Measurements from ENCODE around the gene ADCY9.

Gene ADCY9

DNA sequence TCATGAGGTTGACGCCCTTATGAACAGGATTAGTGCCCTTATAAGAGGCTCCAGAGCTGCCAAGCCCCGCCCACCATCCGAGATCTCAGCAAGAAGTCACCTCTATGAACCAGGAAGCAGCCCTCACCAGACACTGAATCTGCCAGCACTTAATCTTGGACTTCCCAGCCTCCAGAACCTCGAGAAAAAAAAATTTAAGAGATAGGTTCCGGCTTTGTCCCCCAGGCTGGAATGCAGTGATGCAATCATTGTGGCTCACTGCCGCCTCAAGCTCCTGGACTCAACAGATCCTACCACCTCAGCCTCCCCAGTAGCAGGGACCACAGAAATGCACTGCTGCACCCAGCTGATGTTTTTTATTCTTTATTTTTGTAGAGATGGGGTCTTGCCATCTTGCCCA lies 22.5 kb upstream of the ADCY9 start:
- no peak for DNase-seq (ENCODE audit: low spot score)
- no peak for TF ChIP-seq CTCF (conservative IDR thresholded peaks at IDR 0.05; ENCODE audit: low read depth)
- ChIA-PET POLR2A (ENCODE audit: low non-redundant PET) (no interaction called here), CTCF (no interaction called here)
- no peak overlapping the region for H3K27ac ChIP-seq

DNA sequence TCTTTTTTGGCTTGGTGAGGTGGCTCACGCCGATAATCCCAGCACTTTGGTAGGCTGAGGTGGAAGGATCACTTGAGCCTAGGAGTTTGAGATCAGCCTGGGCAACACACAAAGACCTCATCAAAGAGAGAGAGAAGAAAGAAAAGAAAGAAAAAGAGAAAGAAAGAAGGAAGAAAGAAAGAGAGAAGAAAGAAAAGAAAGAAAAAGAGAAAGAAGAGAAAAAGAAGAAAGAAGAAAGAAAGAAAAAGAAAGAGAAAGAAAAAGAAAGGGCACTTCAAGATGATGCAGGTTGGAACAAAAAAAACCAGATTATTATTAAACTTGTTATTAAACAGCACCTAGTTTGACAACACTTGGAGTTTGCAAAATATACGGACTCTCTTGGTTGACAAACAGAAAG lies 21.2 kb upstream of the ADCY9 start:
- POLR2A ChIA-PET (ENCODE audit: low non-redundant PET), result no interaction called here
- CTCF ChIA-PET, result no interaction called here
- no peak overlapping the region for H3K27ac ChIP-seq
- DNase-seq (ENCODE audit: low spot score), result no peak
- TF ChIP-seq CTCF (conservative IDR thresholded peaks at IDR 0.05; ENCODE audit: low read depth), result no peak

DNA sequence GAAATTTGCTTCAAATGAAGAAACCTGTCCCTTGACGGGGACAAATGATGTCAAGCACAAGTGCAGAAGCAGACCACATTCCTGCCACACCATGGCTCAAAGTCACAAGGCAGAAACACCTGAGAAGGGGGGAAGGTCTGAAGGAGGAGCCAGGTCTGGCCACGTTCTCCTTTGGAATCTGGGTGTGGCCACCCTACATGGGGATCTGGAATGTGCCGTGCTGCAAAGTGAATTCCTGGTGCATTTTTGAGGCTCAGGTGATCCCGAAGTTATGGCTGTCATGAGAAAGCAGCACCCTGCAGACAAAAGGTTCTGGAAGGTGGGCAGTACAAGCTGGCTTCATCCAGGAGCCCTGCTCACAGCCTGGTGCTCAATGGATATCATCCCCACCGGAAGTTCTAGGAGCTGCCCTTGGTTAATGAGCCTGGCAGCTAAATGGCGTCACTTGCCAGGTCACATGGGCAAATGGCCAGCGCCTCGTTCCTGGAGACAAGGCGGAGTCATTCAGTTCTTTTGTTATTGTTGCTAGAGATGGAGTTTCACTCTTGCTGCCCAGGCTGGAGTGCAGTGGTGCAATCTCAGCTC lies 20.1 kb upstream of the ADCY9 start:
- DNase-seq (ENCODE audit: low spot score), result peak; percentile 94
- ChIA-PET POLR2A (ENCODE audit: low non-redundant PET) (interaction anchor here (1.0 kb wide), 1 partner anchor 47 kb away, joined by 3 read pairs; no protein-coding TSS in a partner anchor), CTCF (interaction anchor here (0.6 to 1.0 kb wide), 6 partner anchors 13 to 453 kb away, joined by 3 to 4 read pairs (median 3); no protein-coding TSS in a partner anchor)
- no peak for TF ChIP-seq CTCF (conservative IDR thresholded peaks at IDR 0.05; ENCODE audit: low read depth)
- peak overlapping the region; percentile 85 for H3K27ac ChIP-seq

DNA sequence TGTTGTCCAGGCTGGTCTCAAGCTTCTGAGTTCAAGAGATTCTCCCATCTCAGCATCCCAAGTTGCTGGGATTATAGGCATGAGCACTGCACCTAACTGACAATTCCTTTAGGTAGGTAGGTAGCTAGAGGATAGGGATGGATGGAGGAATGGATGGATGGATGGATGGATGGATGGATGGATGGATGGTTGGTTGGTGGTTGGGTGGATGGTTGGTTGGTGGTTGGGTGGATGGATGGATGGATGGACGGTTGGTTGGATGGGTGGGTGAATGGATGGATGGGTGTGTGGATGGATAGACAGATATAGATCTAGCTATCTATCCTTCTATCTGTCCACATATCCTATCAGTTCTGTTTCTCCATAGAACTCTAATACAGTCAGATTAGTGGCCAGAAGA lies 19.3 kb upstream of the ADCY9 start:
- DNase-seq (ENCODE audit: low spot score), result no peak
- ChIA-PET POLR2A (ENCODE audit: low non-redundant PET) (no interaction called here), CTCF (interaction anchor here (0.6 kb wide), 1 partner anchor 32 kb away, joined by 3 read pairs; no protein-coding TSS in a partner anchor)
- TF ChIP-seq CTCF (conservative IDR thresholded peaks at IDR 0.05; ENCODE audit: low read depth), result no peak
- peak overlapping the region; percentile 85 for H3K27ac ChIP-seq

- DNase-seq (ENCODE audit: low spot score), result no peak
These were observed 17.7 kb upstream of the ADCY9 start for GRCh38 chr16:4133897-4134372.

DNA sequence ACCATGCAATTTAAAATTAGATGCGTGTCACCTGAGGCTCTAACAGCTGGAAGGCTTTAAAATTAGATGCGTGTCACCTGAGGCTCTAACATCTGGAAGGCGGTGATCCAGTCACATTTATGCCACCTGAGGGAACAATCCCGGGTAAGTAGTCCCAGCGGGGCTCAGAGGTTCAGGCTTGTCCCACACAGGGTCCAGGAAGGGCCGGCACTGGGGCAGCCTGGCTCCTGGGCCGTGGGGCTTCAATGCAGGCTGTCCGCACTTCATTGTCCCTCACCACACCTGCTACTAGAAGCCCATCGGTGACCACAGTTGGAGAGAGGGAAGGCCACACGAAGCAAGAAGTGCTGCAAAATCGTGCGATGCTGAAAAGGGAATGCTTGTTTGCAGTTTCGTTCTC lies 15.4 kb upstream of the ADCY9 start:
- POLR2A ChIA-PET (ENCODE audit: low non-redundant PET), result no interaction called here
- CTCF ChIA-PET, result no interaction called here
- H3K27ac ChIP-seq, result no peak overlapping the region
- no peak for TF ChIP-seq CTCF (conservative IDR thresholded peaks at IDR 0.05; ENCODE audit: low read depth)
- no peak for DNase-seq (ENCODE audit: low spot score)

More at GRCh38 chr16:4133897-4134372, 17.7 kb upstream of the ADCY9 start:
- ChIA-PET CTCF (interaction anchor here (1.0 kb wide), 1 partner anchor 151 kb away, joined by 3 read pairs; no protein-coding TSS in a partner anchor), POLR2A (ENCODE audit: low non-redundant PET) (no interaction called here)
- peak overlapping the region; percentile 53; the same call in 1 of the 2 replicates for H3K27ac ChIP-seq
- TF ChIP-seq CTCF (conservative IDR thresholded peaks at IDR 0.05; ENCODE audit: low read depth), result no peak
